ENCODE measurements around the gene CCDC88C. TPM values are rescaled to one million over a fixed set of nuclear protein-coding genes. Genes with fewer than 3 reads are reported as not detected.

CCDC88C gene
- total RNA-seq, 1 donor = 0.36 TPM

DNA sequence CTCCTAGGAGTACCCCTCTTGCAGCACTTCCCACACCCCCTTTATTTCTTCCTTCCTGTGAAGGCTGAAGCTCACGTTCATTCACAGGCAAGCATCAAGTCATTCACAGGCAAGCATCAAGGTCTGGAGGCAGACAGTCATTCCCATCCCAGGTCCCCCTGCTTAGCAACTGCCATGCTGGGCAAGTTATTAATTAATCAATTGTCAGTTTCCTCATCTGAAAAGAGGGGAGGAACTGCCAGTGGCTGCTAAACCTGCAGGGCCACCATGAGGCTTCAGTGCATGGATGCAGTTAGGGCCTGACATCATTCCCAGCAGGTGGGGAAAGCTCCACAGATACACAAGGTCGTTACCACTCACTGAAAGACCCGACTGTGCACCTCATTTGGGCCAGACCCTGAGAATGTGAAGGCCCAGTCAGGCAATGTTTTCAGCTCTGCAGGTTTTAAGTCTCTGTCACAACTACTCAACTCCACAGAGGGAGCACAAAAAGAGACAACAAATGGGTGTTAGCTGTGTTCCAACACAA lies 88.1 kb downstream of the CCDC88C start:
- Histone ChIP-seq H2AFZ (ENCODE audit: low read length) (no peak overlapping the region), H3K4me3 (ENCODE audit: insufficient read depth, low read length) (no peak overlapping the region), H3K4me2 (ENCODE audit: insufficient read depth, low read length) (no peak overlapping the region), H3K9me3 (ENCODE audit: low read depth, low read length) (no peaks in the 10 kb centered on the region), H3K79me2 (ENCODE audit: insufficient read depth, low read length) (no peaks in the 10 kb centered on the region), H4K20me1 (ENCODE audit: insufficient read depth, low read length) (no peaks in the 10 kb centered on the region), H3K27ac (ENCODE audit: low read depth, low read length) (no peak overlapping the region), H3K4me1 (ENCODE audit: insufficient read depth, low read length) (no peaks in the 10 kb centered on the region), H3K36me3 (ENCODE audit: insufficient read depth, low read length) (no peaks in the 10 kb centered on the region), H3K27me3 (ENCODE audit: insufficient read depth, low read length) (peaks cover 12% of the 10 kb centered on the region)
- TF ChIP-seq, protein P1, sequence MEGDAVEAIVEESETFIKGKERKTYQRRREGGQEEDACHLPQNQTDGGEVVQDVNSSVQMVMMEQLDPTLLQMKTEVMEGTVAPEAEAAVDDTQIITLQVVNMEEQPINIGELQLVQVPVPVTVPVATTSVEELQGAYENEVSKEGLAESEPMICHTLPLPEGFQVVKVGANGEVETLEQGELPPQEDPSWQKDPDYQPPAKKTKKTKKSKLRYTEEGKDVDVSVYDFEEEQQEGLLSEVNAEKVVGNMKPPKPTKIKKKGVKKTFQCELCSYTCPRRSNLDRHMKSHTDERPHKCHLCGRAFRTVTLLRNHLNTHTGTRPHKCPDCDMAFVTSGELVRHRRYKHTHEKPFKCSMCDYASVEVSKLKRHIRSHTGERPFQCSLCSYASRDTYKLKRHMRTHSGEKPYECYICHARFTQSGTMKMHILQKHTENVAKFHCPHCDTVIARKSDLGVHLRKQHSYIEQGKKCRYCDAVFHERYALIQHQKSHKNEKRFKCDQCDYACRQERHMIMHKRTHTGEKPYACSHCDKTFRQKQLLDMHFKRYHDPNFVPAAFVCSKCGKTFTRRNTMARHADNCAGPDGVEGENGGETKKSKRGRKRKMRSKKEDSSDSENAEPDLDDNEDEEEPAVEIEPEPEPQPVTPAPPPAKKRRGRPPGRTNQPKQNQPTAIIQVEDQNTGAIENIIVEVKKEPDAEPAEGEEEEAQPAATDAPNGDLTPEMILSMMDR (IDR thresholded peaks at IDR 0.05; ENCODE audit: extremely low read depth, low read depth, low read length) = no peak
- DNase-seq (ENCODE audit: insufficient read length, low spot score, missing footprints) = peak; percentile 62

- peaks cover 7% of the 10 kb centered on the region for H3K27me3 ChIP-seq (ENCODE audit: insufficient read depth, low read length)
- peaks cover 10% of the 10 kb centered on the region for H3K4me1 ChIP-seq (ENCODE audit: insufficient read depth, low read length)
- H3K4me3 ChIP-seq (ENCODE audit: insufficient read depth, low read length) = no peak overlapping the region
- H3K9me3 ChIP-seq (ENCODE audit: low read depth, low read length) = no peaks in the 10 kb centered on the region
- H2AFZ ChIP-seq (ENCODE audit: low read length) = no peak overlapping the region
- TF ChIP-seq, protein P1 (IDR thresholded peaks at IDR 0.05; ENCODE audit: extremely low read depth, low read depth, low read length) = no peak
- H3K36me3 ChIP-seq (ENCODE audit: insufficient read depth, low read length) = no peaks in the 10 kb centered on the region
- no peaks in the 10 kb centered on the region for H4K20me1 ChIP-seq (ENCODE audit: insufficient read depth, low read length)
- no peak overlapping the region for H3K27ac ChIP-seq (ENCODE audit: low read depth, low read length)
- no peak overlapping the region for H3K4me2 ChIP-seq (ENCODE audit: insufficient read depth, low read length)
- no peaks in the 10 kb centered on the region for H3K79me2 ChIP-seq (ENCODE audit: insufficient read depth, low read length)
- peak; percentile 46 for DNase-seq (ENCODE audit: insufficient read length, low spot score, missing footprints)
These were observed 89.1 kb downstream of the CCDC88C start for GRCh38 chr14:91328313-91329050.

- DNase-seq (ENCODE audit: insufficient read length, low spot score, missing footprints) = peak; percentile 76
- Histone ChIP-seq H3K27ac (ENCODE audit: low read depth, low read length) (no peak overlapping the region), H3K36me3 (ENCODE audit: insufficient read depth, low read length) (no peaks in the 10 kb centered on the region), H3K9me3 (ENCODE audit: low read depth, low read length) (no peaks in the 10 kb centered on the region), H3K4me2 (ENCODE audit: insufficient read depth, low read length) (no peak overlapping the region), H3K4me1 (ENCODE audit: insufficient read depth, low read length) (peaks cover 10% of the 10 kb centered on the region), H3K79me2 (ENCODE audit: insufficient read depth, low read length) (no peaks in the 10 kb centered on the region), H2AFZ (ENCODE audit: low read length) (no peak overlapping the region), H3K4me3 (ENCODE audit: insufficient read depth, low read length) (no peak overlapping the region), H4K20me1 (ENCODE audit: insufficient read depth, low read length) (no peaks in the 10 kb centered on the region), H3K27me3 (ENCODE audit: insufficient read depth, low read length) (peaks cover 4% of the 10 kb centered on the region)
- TF ChIP-seq, protein P1 (IDR thresholded peaks at IDR 0.05; ENCODE audit: extremely low read depth, low read depth, low read length) = no peak
These were observed 89.8 kb downstream of the CCDC88C start for GRCh38 chr14:91327661-91328312.

DNA sequence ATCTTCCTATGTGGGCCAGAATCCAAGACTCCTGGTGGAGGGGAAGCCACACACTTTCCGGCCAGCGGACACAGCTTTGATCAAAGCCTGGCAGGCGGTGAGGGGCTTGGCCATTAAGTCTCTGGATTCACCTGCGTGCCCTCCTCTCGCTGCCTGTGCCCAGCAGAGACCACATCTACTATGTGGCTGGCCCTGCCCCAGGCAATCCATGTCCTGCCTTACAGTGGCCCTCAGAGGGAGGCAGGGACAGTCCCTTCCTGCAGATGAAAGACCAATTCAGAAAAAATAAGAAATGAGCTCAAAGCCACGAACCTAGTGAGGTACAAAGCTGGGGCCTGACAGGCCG lies 90.4 kb downstream of the CCDC88C start:
- H3K9me3 ChIP-seq (ENCODE audit: low read depth, low read length) = no peaks in the 10 kb centered on the region
- TF ChIP-seq, protein P1 (IDR thresholded peaks at IDR 0.05; ENCODE audit: extremely low read depth, low read depth, low read length) = no peak
- peak; percentile 58 for DNase-seq (ENCODE audit: insufficient read length, low spot score, missing footprints)
- no peaks in the 10 kb centered on the region for H3K36me3 ChIP-seq (ENCODE audit: insufficient read depth, low read length)
- H3K4me3 ChIP-seq (ENCODE audit: insufficient read depth, low read length) = no peak overlapping the region
- no peak overlapping the region for H3K27ac ChIP-seq (ENCODE audit: low read depth, low read length)
- H3K79me2 ChIP-seq (ENCODE audit: insufficient read depth, low read length) = no peaks in the 10 kb centered on the region
- H2AFZ ChIP-seq (ENCODE audit: low read length) = no peak overlapping the region
- peaks cover 10% of the 10 kb centered on the region for H3K4me1 ChIP-seq (ENCODE audit: insufficient read depth, low read length)
- no peak overlapping the region for H3K4me2 ChIP-seq (ENCODE audit: insufficient read depth, low read length)
- no peaks in the 10 kb centered on the region for H4K20me1 ChIP-seq (ENCODE audit: insufficient read depth, low read length)
- H3K27me3 ChIP-seq (ENCODE audit: insufficient read depth, low read length) = peaks cover 1% of the 10 kb centered on the region

All from osteoblast (primary cell).